CD4-positive, alpha-beta T cell treated with Interleukin-12 subunit alpha and Interleukin-12 subunit beta, for 1 hour (primary cell): Measurements from ENCODE around the gene CCDC91.
"Not testable (repeated sequence)": the region's sequence is repeated elsewhere in the genome, so short reads cannot be mapped to it uniquely, and the experiment has no call there.

Experiments
- DNase-seq: peaks from one replicate; pipeline ENCODE4 v3.0.0-alpha.2; 2020

CCDC91 gene

DNA sequence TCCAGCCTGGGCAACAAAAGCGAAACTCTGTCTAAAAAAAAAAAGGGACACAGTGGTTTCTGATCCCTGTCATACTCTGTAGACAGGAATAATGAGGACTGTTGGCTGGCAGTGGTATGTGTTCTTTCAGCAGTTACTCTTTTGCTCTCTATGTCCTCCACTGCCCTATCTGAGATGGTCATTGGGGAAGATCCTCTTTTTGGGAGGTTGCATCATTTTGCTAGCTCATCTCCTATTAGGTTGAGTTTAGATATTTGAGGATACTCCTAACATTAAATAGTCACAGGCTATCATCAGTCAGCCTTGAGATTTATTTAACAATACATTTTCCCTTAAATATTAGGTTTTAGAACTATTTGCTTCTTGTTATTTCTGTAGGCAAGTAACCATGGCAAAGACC lies 5.9 kb upstream of the CCDC91 start:
- DNase-seq, result no peak

DNA sequence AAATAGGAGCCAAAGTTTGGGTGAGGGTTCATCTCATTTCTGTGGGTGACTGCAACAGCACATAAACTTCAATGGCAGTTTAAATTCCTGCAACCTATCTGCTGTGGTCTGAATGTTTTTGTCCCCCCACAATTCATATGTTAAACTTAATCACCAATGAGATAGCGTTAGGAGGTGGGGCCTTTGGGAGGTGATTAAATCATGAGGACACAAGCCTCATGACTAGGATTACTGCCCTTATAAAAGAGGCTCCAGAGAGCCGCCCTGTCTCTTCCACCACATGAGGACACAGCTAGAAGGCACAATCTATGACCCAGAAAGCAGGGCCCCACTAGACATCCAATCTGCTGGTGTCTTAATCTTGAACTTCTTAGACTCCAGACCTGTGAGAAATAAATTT lies 3.8 kb upstream of the CCDC91 start:
- no peak for DNase-seq

DNA sequence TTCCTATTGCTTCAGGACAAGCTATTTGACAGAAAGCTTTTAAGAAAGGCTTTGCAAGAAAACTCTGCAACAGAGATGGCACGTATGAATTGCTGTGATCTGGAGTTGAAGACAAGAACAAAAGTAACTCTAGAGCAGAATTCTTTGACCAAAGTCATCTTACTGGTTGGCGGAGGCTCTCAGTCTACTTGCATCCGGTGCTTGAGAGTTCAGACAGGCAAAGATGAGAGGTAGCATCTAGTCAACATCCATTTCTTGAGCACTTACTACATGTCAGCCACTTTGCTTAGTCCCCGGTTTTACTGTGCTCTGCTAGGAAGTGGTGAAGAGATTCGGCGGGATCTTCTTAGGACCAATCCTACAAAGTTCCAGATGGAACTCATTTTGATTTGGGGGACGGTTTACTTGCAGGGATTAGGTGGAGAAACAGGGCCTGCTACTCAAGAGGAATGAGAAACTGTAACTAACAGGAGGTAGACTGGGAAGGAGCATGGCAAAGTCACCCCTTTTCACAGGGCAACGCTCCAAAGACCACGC lies 404 bp upstream of the CCDC91 start:
- peak; percentile 26 for DNase-seq

GRCh38 chr12:28191051-28192048 lies 1.1 kb downstream of the CCDC91 start:
- peak; percentile 69 for DNase-seq

DNA sequence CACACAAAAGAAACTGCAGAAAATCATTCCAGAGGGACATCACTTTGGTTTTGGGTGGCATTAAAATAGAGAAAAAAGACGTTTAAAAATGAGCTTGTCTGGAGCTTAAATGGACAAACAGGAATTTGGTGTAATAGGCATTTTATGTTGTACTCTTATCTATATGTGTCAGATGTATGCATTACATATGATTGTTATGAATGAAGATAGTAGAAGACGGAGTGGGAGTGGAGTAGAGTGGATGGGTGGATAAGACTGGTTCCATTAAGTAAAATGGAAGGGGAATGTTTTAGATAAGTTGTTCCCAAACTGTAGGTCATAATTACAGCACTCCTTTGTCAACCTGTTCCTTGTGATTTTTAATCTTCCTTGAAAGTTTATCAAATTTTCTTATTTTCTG lies 1.9 kb downstream of the CCDC91 start:
- no peak for DNase-seq

DNA sequence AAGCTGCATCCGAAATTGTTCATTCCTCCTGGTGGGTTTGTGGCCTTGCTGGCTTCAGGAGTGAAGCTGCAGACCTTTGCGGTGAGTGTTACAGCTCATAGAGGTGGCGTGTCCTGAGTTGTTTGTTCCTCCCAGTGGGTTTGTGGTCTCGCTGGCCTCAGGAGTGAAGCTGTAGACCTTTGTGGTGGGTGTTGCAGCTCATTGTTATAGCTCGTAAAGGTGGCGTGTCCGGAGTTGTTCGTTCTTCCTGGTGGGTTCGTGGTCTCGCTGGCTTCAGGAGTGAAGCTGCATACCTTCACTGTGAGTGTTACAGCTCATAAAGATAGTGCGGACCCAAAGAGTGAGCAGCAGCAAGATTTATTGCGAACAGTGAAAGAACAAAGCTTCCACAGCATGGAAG lies 4.4 kb downstream of the CCDC91 start:
- not testable (repeated sequence) for DNase-seq

- not testable (repeated sequence) for DNase-seq
Observed at GRCh38 chr12:28201136-28201535, 10.9 kb downstream of the CCDC91 start.

GRCh38 chr12:28202374-28203130 lies 12.3 kb downstream of the CCDC91 start:
- no peak for DNase-seq

GRCh38 chr12:28209782-28210181 lies 19.5 kb downstream of the CCDC91 start:
- no peak for DNase-seq

DNA sequence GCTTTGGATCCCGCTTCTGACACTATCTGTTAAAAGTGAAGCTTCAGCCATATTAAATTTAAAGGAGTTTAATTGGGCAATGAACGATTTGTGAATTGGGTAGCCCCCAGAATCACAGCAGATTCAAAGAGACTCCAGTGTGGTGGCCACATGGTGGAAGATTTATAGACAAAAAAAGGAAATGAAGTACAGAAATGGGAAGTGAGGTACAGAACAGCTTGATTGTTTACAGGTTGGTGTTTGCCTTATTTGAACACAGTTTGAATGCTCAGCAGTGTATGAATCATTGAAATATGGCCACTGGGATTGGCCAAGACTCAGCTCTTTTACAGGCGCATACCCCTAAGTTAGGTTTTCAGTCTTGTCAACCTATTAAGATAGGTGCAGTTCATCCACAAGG lies 21.9 kb downstream of the CCDC91 start:
- no peak for DNase-seq

DNA sequence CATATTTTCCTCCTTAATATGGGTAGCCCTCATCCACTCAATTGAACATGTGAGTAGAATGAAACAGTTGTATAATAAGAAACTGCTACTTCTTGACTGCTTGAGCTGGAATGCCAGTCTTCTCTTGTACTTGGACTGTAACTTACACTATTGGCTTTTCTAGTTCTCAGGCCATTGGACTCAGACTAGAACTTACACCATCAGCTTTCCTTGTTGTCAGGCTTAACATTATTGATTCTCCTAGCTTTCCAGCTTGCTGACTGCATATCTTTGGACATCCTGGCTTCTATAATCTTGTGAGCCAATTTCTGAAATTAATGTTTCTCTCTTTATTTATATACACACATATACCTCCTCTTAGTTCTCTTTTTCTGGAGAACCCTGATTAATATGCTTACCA lies 24.8 kb downstream of the CCDC91 start:
- DNase-seq, result no peak

- no peak for DNase-seq
Observed at GRCh38 chr12:28216016-28216415, 25.8 kb downstream of the CCDC91 start.

DNA sequence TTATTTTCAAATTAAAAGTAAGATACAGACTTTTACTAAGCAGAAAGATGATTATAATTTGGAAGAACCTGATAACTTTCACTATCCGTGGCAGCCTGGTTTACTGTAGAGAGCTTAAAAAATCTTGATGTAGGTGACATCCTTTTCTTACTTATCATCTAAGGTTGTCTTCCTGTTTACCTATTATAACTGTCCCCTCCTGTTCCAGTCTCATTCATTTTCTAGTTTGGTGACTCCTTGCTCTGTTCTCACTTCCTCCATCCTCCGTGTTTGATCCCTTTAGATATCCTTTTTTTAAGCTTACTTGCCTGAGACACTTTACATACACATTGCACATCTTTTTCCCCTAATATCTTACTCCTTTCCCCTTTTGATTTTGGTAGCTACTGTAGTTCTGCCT lies 27.5 kb downstream of the CCDC91 start:
- DNase-seq, result no peak

DNA sequence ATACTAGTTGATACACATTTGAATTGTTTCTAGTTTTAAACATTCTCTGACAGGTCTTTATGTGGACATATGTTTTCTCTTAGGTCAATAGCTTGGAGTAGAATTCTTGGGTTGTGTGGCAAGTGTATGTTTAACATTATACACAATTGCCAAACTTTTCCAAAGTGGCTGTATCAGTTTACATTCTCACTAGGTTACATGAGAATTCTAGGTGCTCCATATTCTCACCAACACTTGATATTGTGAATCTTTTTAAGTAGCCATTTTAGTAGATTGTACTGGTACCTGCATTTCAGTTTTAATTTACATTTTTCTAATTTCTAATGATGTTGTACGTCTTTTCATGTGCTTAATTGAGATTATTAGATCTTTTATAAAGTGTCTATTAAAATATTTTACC lies 28.6 kb downstream of the CCDC91 start:
- no peak for DNase-seq

- DNase-seq, result no peak
Observed at GRCh38 chr12:28219827-28220226, 29.6 kb downstream of the CCDC91 start.

- DNase-seq, result peak; percentile 60
Observed at GRCh38 chr12:28222081-28222700, 31.9 kb downstream of the CCDC91 start.

DNA sequence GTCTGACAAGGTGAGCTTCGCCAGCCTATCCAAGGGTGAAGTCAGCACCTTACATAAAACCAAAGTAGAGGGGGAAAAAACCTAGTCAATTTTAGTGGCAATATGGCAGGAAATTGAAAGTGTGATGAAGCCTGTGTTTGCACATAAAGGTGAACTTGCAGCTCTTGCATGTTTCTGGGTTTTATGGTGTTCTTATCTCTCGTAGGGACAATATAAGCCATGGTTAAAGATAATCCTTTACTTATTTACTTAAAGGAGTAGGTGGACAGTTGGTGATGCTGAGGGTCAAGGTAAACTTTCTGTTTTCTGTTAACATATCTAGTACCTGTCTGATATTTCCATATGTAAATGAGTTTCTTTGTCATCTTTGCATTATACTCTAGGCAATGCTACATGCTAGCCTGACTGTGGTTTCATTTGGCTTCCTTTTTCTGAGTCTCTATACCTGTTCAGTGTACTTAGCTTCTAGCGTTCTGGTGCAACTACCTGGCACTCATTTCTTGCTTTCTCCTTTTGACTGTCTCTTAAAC lies 32.8 kb downstream of the CCDC91 start:
- DNase-seq, result peak; percentile 30

- DNase-seq, result no peak
Observed at GRCh38 chr12:28223858-28224257, 33.6 kb downstream of the CCDC91 start.

GRCh38 chr12:28226705-28227104 lies 36.4 kb downstream of the CCDC91 start:
- DNase-seq, result no peak

GRCh38 chr12:28227251-28227650 lies 37.0 kb downstream of the CCDC91 start:
- DNase-seq, result no peak

- DNase-seq, result no peak
Observed at GRCh38 chr12:28231248-28231647, 41.0 kb downstream of the CCDC91 start.

GRCh38 chr12:28232211-28232928 lies 42.1 kb downstream of the CCDC91 start:
- DNase-seq, result no peak
